GM20431 (cell line): ENCODE measurements around the gene ZNF799.
"Not testable (repeated sequence)": the region's sequence is repeated elsewhere in the genome, so short reads cannot be mapped to it uniquely, and the experiment has no call there.

Experiments
- in situ Hi-C: fragments of 300-500 bp; cut with MseI, MboI; formaldehyde crosslinking; loops from one replicate; pipeline ENCODE4 v1.15.0; 2020; ENCODE audit warnings: low sequenced_read_pairs; ENCODE audit not compliant: unreplicated experiment

The ZNF799 gene

GRCh38 chr19:12400633-12401502 is at the start of gene ZNF799:
TSS of gene ZNF799 (minus strand) at chr19:12401271. CDS start at chr19:12401070, 201 bp downstream.
- in situ Hi-C loops = no loop called here

- in situ Hi-C loops = no loop called here
Measured at GRCh38 chr19:12450844-12451243, 49.8 kb upstream of the ZNF799 start.

- in situ Hi-C loops = no loop called here
Measured at GRCh38 chr19:12448808-12449207, 47.7 kb upstream of the ZNF799 start.

GRCh38 chr19:12440541-12441316 is 39.7 kb upstream of the ZNF799 start, which contains the start of gene ZNF443:
TSS of gene ZNF443 (minus strand) at chr19:12441021. CDS start at chr19:12440914, 107 bp downstream.
- in situ Hi-C loops = no loop called here

GRCh38 chr19:12439686-12440540 is 38.8 kb upstream of the ZNF799 start:
- in situ Hi-C loops = not testable (repeated sequence)

- in situ Hi-C loops = not testable (repeated sequence)
Measured at GRCh38 chr19:12430726-12431299, 29.7 kb upstream of the ZNF799 start.

- in situ Hi-C loops = no loop called here
Measured at GRCh38 chr19:12425888-12426274, 24.8 kb upstream of the ZNF799 start.

GRCh38 chr19:12425236-12425887 is 24.3 kb upstream of the ZNF799 start:
- in situ Hi-C loops = no loop called here

GRCh38 chr19:12417273-12417672 is 16.2 kb upstream of the ZNF799 start:
- in situ Hi-C loops = not testable (repeated sequence)

GRCh38 chr19:12411893-12412292 is 10.8 kb upstream of the ZNF799 start:
- in situ Hi-C loops = no loop called here

- in situ Hi-C loops = not testable (repeated sequence)
Measured at GRCh38 chr19:12399901-12400632, 1.0 kb downstream of the ZNF799 start.

GRCh38 chr19:12391148-12391547 is 9.9 kb downstream of the ZNF799 start:
- in situ Hi-C loops = not testable (repeated sequence)

GRCh38 chr19:12386365-12386764 is 14.7 kb downstream of the ZNF799 start:
- in situ Hi-C loops = not testable (repeated sequence)

GRCh38 chr19:12380444-12380737 is 20.7 kb downstream of the ZNF799 start:
- in situ Hi-C loops = no loop called here

GRCh38 chr19:12379732-12380443 is 21.2 kb downstream of the ZNF799 start:
- in situ Hi-C loops = no loop called here

GRCh38 chr19:12374026-12374425 is 27.0 kb downstream of the ZNF799 start:
- in situ Hi-C loops = no loop called here

- in situ Hi-C loops = no loop called here
Measured at GRCh38 chr19:12365236-12366162, 35.6 kb downstream of the ZNF799 start, which contains the start of gene ZNF442. TSS of gene ZNF442 (minus strand) at chr19:12365683. CDS start at chr19:12363631, 2,052 bp downstream.
